Pancreas (tissue), 10 donors: ENCODE data around the gene HOXD8. TPM values are rescaled to one million over a fixed set of nuclear protein-coding genes. Genes with fewer than 3 reads are reported as not detected.

Experiments
- ATAC-seq, 4 donors: fragments of 200-7000 bp; cut with Tn5 transposase; one replicate each; pipeline versions ENCODE4 v1.8.0 to v1.9.1; 2020; ENCODE audit warnings: mild to moderate bottlenecking in 4 of 4, moderate library complexity in 4 of 4
- DNase-seq, 6 donors: peaks; one replicate each; pipeline ENCODE4 v3.0.0-alpha.2; 2020
- FAIRE-seq: peaks from 2 replicates; lab custom pipeline; 2012; peaks lifted over from hg19 to GRCh38; lab: Jason Lieb, UNC
- H3K27ac ChIP-seq, 4 donors: fragments of 200-600 bp; sonication (generic); 1 replicate in 3 of 4; 2 replicates in 1 of 4; pipeline versions ENCODE4 v1.5.0 to v1.8.0; 2020
- H3K27me3 ChIP-seq, 4 donors: fragments of 200-600 bp; one replicate each; pipeline ENCODE4 v1.8.0; 2021
- H3K36me3 ChIP-seq, 3 donors: fragments of 200-600 bp; sonication (generic) in 1 of 3; one replicate each; pipeline versions ENCODE4 v1.5.0 to v1.8.0; 2020 to 2021
- H3K4me1 ChIP-seq, 3 donors: fragments of 200-600 bp; one replicate each; pipeline ENCODE4 v1.8.0; 2021
- H3K4me3 ChIP-seq, 4 donors: fragments of 200-600 bp; sonication (generic) in 2 of 4; one replicate each; pipeline versions ENCODE4 v1.5.0 to v1.8.0; 2020 to 2021
- H3K9me3 ChIP-seq, 4 donors: fragments of 200-600 bp; one replicate each; pipeline ENCODE4 v1.8.0; 2021
- WGBS, 2 donors: extraction: QIAGEN DNeasy Blood & Tissue Kit; methylation state at CpG; one replicate each; pipeline ENCODE4 v1.1.7; 2013; 5-methylcytosine and 5-hydroxymethylcytosine counted together
- intact Hi-C, 3 donors: fragments of 100-400 bp; cut with DNase I; formaldehyde crosslinking; loops; one replicate each; pipeline versions ENCODE4 v1.11.1 to v1.14.2; 2022
- polyA plus RNA-seq, 2 donors: library from polyadenylated mRNA; stranded (reverse); fragments of 200-250 nt; gene quantifications; one replicate each; pipeline ENCODE4 v1.2.3, GENCODE V29; 2013
- total RNA-seq, 6 donors: library from RNA; stranded (reverse); fragmentation: NEBNext Ultra II Directional in 4 of 6; extraction: Animal tissue kit (Norgen Biotek cat#: 25700) in 4 of 6; gene quantifications; one replicate each; pipeline versions ENCODE4 v1.2.1 to v1.2.4, GENCODE V29; 2021 to 2023
- TF ChIP-seq, protein P1 (sequence below), 4 donors: fragments of 200-600 bp; sonication (generic) in 3 of 4; IDR thresholded peaks; one replicate each; pipeline versions ENCODE4 v1.5.0 to v1.8.0; 2021; ENCODE audit warnings: antibody characterized with exemption in 4 of 4
- donor health status: healthy with polysubstance abuse.
- donor health status: DM: no; HTN: no; CAD: no; lungs with moderate emphysema.
- donor health status: DM: no; HTN: no; CAD: no.
- donor health status: control.
- donor health status: control.
- donor health status: Bipolar disorder and iron deficiency.
- donor health status: DM: yes; HTN: yes; CAD: no.
- donor health status: DM: no; HTN: no; CAD: no.
- donor health status: DM: no; HTN: no; CAD: no.
- donor health status: DM: yes; HTN: yes; CAD: no.

HOXD8 gene
- total and polyA plus RNA-seq, 8 donors, result 0.19 to 1.5 (median 0.62) TPM

DNA sequence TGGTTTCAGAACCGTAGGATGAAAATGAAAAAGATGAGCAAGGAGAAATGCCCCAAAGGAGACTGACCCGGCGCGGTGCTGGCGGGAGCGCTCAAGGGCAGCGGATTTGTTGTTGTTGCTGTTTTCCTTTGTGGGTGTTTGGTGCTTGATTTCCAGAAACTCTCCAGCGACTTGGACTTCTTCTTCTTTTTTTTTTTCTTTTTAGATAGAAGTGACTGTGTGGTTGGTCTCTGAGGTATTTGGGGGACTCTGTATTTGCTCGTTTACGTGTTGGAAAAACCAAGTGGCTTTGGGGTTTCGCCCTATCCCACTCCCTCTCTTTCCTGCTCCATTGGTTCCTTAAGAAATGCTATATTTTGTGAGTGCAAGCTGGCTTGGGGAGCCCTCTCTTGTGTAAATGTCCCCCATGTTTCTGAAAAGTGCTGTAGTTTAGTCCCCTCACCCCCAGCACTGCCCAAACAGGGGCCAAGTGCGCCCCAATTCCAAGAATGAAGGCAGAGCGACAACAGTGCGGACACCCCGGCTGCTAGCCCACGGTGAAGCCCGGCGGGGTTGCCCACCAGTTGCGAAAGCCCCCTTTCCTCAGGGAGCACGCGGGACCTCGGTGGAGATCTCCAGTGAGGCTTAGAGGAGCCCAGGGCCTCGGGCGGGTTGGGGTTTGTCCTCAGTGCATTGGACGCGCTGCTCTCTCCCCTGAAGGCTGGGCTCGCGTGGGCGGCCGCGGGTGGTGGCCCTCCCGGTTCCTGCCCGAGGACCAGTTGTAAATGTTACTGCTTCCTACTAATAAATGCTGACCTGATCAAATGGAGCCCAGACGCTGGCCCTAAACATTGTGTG is 5.2 kb upstream of the HOXD8 start:
- no peak for ATAC-seq
- 7 to 9% methylated on average over 34 of the region's 34 CpGs for WGBS, 2 donors
- TF ChIP-seq, protein P1, sequence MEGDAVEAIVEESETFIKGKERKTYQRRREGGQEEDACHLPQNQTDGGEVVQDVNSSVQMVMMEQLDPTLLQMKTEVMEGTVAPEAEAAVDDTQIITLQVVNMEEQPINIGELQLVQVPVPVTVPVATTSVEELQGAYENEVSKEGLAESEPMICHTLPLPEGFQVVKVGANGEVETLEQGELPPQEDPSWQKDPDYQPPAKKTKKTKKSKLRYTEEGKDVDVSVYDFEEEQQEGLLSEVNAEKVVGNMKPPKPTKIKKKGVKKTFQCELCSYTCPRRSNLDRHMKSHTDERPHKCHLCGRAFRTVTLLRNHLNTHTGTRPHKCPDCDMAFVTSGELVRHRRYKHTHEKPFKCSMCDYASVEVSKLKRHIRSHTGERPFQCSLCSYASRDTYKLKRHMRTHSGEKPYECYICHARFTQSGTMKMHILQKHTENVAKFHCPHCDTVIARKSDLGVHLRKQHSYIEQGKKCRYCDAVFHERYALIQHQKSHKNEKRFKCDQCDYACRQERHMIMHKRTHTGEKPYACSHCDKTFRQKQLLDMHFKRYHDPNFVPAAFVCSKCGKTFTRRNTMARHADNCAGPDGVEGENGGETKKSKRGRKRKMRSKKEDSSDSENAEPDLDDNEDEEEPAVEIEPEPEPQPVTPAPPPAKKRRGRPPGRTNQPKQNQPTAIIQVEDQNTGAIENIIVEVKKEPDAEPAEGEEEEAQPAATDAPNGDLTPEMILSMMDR (IDR thresholded peaks at IDR 0.05), result no peak
- Histone ChIP-seq H3K4me3 (no peak overlapping the region), H3K27me3 (peaks cover 0 to 91% (median 38%) of the 10 kb centered on the region in 4 donors), H3K4me1 (peaks cover 0 to 5% (median 0%) of the 10 kb centered on the region in 3 donors), H3K9me3 (no peaks in the 10 kb centered on the region), H3K36me3 (no peaks in the 10 kb centered on the region), H3K27ac (no peak overlapping the region)
- intact Hi-C loops, result loop anchor here in 2 of 3 donors (10.0 kb wide), 3 partner anchors 520 to 1020 kb away; no protein-coding TSS in a partner anchor
- no peak for DNase-seq
- FAIRE-seq, result no peak

DNA sequence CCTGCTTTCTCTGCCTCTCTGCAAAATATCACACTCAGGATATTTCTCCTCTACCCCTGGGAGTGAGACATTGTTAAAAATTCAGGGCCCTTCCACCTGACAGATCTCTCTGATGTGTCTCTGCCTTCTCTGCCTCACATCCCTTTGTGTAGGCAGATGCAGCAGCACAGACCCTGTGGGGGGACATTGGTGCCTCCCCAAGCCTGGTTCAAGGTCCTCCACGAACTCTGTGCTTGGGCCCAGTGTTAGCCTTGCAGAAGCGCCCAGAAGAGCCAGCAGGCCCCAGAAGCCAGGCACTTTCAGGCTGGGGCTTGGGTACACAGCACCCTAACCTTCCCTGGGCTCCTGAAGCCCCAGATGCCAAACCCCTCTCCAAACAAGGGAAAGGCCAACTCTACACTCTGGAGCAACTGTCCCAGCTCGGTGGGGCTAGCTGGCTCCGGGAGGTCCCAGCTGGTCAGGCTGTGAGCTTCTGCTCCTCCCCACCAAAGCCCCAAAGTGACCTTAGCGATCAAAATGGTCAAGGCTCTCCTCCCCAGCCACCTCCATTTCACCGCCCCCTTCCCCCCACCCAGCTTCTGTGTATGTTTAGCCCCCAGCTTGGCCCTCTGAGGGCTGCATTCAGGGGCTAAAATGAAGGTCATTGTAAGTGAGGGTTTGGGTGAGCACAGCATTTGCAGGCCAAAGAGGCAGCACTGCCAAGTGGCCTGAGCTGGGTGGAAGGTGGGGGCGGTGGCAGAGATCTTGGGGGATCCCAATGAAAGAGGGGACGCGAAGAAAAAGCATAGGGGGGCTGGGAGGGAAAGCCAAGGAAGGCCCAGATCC is 4.3 kb upstream of the HOXD8 start:
- Histone ChIP-seq H3K9me3 (no peaks in the 10 kb centered on the region), H3K27ac (no peak overlapping the region), H3K36me3 (no peaks in the 10 kb centered on the region), H3K27me3 (peaks cover 0 to 84% (median 37%) of the 10 kb centered on the region in 4 donors), H3K4me3 (no peak overlapping the region), H3K4me1 (peaks cover 0 to 5% (median 0%) of the 10 kb centered on the region in 3 donors)
- TF ChIP-seq, protein P1 (IDR thresholded peaks at IDR 0.05), result no peak
- DNase-seq (no peak), ATAC-seq (no peak), FAIRE-seq (no peak)
- WGBS, 2 donors, result 16 to 17% methylated on average over 9 of the region's 9 CpGs
- intact Hi-C loops, result loop anchor here in 2 of 3 donors (5.0 to 10.0 kb wide), 4 partner anchors 512 to 1020 kb away; no protein-coding TSS in a partner anchor

DNA sequence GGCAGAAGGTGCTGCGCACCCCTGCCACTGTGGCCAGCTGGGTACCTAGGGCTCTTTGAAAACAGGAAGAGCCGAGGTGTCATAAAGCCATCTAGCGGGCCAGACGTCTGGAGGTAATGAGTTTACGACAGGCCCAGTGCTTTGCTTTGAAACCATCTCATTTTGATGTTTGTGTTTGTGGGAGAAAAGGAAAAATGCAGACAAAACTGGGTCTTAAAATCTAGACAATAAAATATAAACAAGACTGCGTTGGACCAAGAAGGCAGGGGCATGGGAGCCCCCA is 3.8 kb upstream of the HOXD8 start:
- peaks cover 0 to 5% (median 0%) of the 10 kb centered on the region in 3 donors for H3K4me1 ChIP-seq
- DNase-seq (no peak), ATAC-seq (no peak), FAIRE-seq (no peak)
- TF ChIP-seq, protein P1 (IDR thresholded peaks at IDR 0.05), result no peak
- peaks cover 0 to 82% (median 37%) of the 10 kb centered on the region in 4 donors for H3K27me3 ChIP-seq
- 13 to 18% methylated on average over 6 of the region's 6 CpGs for WGBS, 2 donors
- H3K36me3 ChIP-seq, result no peaks in the 10 kb centered on the region
- H3K4me3 ChIP-seq, result no peak overlapping the region
- H3K27ac ChIP-seq, result no peak overlapping the region
- intact Hi-C loops, result loop anchor here in 2 of 3 donors (5.0 to 10.0 kb wide), 4 partner anchors 512 to 1019 kb away; no protein-coding TSS in a partner anchor
- H3K9me3 ChIP-seq, result no peaks in the 10 kb centered on the region

DNA sequence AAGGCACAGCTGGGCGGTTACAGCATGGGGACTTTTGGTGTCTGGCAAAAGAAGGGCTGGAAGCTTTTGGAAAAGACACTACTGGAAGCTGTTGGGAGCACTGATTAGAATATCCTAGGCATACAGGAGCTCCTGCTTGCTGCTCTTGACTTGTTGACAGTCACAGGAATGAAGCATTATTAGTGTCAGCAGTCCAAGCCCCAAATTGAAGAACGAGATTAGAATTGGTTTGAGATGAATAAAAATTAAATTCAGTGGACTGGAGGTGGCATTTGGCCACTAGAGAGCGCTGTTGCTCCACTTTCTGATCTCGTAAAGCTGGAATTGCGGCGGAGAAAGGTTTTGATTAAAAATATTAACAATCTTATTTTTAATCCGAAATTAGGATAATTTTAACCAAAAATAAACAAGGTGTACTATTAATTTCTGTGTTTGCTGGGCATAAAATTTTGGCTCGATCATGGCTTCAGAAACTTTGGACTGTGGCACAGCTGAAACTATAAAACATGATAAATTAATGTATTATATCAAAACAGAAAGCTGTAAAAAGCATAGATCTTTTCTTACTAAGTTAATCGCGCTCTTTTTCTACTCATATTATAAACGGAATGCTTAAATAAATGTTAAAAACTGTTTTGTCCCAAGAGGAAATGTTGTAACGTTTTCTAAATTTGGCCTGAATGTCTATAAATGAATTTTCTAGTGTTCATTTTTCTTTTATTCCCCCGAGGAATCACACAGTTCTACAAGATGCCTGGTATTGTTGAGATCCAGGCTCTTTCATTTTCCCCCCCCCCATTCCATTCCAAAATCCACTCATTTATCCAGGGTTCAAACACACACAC is 2.4 kb upstream of the HOXD8 start:
- TF ChIP-seq, protein P1 (IDR thresholded peaks at IDR 0.05), result peak; percentile 63 to 86 (median 76)
- intact Hi-C loops, result loop anchor here in 2 of 3 donors (5.0 to 10.0 kb wide), 4 partner anchors 510 to 1018 kb away; no protein-coding TSS in a partner anchor
- ATAC-seq (peak in 3 of 4 donors; percentile 50 to 63 (median 60)), DNase-seq (peak in 5 of 6 donors; percentile 30 to 82 (median 66)), FAIRE-seq (peak; percentile 68)
- peaks cover 6 to 82% (median 37%) of the 10 kb centered on the region in 4 donors for H3K27me3 ChIP-seq
- no peaks in the 10 kb centered on the region for H3K36me3 ChIP-seq
- H3K4me3 ChIP-seq, result no peak overlapping the region
- H3K9me3 ChIP-seq, result no peaks in the 10 kb centered on the region
- peaks cover 0 to 10% (median 2%) of the 10 kb centered on the region in 3 donors for H3K4me1 ChIP-seq
- 2 to 4% methylated on average over 13 of the region's 13 CpGs for WGBS, 2 donors
- H3K27ac ChIP-seq, result no peak overlapping the region
